HAP-1 (cell line): ENCODE data around the gene SLCO1A2.

Experiments used
- DNase-seq, 2 experiments: peaks; one replicate each; pipeline ENCODE4 v3.0.0-alpha.2; 2016 to 2020; ENCODE audit warnings: low spot score in 2 of 2
- H3K27me3 ChIP-seq: fragments of 250-450 bp; sonication (Bioruptor Pico); 2 replicates; pipeline ENCODE4 v1.5.1; 2020; ENCODE audit warnings: low read depth, mild to moderate bottlenecking, moderate library complexity
- H3K36me3 ChIP-seq: fragments of 250-450 bp; sonication (Bioruptor Pico); replicated peaks from 2 replicates; pipeline ENCODE4 v1.5.1; 2020; ENCODE audit warnings: mild to moderate bottlenecking
- H3K4me1 ChIP-seq: fragments of 250-450 bp; sonication (Bioruptor Pico); 2 replicates; pipeline ENCODE4 v1.5.1; 2020; ENCODE audit warnings: mild to moderate bottlenecking
- H3K4me3 ChIP-seq: fragments of 250-450 bp; sonication (Bioruptor Pico); 2 replicates; pipeline ENCODE4 v1.5.1; 2020; ENCODE audit warnings: mild to moderate bottlenecking, moderate library complexity
- H3K9me3 ChIP-seq: fragments of 250-450 bp; sonication (Bioruptor Pico); 2 replicates; pipeline ENCODE4 v1.5.1; 2020; ENCODE audit warnings: mild to moderate bottlenecking, moderate library complexity
- in situ Hi-C: fragments of 300-500 bp; cut with MboI; formaldehyde crosslinking; loops from 3 replicates; pipeline ENCODE4 v1.14.3; 2020; ENCODE audit warnings: low sequenced_read_pairs, inconsistent platforms, mixed read lengths

SLCO1A2 gene

DNA sequence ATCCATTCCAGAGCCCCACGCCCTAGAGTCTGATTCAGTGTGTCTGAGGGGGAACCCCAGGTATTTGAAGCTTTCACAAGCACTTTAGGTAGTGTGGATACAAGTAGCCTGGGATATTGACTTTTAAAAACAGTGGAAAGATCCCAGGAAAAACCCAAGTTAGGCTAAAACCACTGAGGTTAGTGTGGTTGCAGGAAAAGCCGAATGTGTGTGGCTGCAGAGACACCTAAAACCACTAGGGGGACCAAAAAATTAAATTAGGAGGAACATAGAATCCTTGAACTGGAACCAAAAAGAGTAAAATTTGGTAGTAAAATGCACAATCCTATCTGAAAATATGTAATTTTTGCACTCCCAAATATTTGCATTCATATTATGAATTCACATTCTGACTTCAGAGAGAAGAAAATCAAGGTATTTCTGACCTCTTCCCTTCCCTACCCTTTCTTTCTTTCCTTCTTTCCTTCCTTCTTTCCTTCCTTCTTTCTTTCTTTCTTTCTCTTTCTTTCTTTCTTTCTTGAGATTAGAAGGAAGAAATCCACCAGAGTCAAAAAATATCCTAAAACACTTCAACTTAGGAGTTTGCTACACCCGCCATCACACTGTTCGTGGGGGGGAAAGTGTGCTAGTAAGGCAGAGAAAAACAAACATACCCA is 37.8 kb downstream of the SLCO1A2 start:
- peak in 1 of 2 experiments; percentile 12 for DNase-seq

DNA sequence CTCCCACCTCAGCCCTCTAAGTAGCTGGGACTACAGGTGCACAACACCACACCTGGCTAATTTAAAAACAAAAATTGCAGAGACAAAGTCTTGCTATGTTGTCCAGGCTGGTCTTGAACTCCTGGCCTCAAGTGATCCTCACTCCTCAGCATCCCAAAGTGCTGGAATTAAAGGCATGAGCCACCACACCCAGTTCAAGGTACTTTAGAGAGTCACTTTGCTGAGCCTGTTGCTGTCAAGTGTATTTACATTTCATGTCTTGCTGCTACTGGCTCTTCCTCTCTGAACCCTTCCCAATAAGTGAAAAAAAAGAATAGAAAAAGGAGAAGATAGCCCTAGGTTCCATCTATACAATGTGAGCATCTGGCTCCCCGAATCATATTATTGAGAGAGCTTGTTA is 38.4 kb downstream of the SLCO1A2 start:
- Histone ChIP-seq H3K9me3 (no peaks in the 10 kb centered on the region), H3K4me1 (no peaks in the 10 kb centered on the region), H3K27me3 (peaks cover 3% of the 10 kb centered on the region), H3K4me3 (no peak overlapping the region), H3K36me3 (no peaks in the 10 kb centered on the region)
- in situ Hi-C loops: no loop called here
- no peak for DNase-seq

More for the DNA sequence above, 37.8 kb downstream of the SLCO1A2 start:
- Histone ChIP-seq H3K36me3 (no peaks in the 10 kb centered on the region), H3K27me3 (peaks cover 3% of the 10 kb centered on the region; the same call in 1 of the 2 replicates), H3K4me1 (no peaks in the 10 kb centered on the region), H3K4me3 (no peak overlapping the region), H3K9me3 (no peaks in the 10 kb centered on the region)
- in situ Hi-C loops: no loop called here

DNA sequence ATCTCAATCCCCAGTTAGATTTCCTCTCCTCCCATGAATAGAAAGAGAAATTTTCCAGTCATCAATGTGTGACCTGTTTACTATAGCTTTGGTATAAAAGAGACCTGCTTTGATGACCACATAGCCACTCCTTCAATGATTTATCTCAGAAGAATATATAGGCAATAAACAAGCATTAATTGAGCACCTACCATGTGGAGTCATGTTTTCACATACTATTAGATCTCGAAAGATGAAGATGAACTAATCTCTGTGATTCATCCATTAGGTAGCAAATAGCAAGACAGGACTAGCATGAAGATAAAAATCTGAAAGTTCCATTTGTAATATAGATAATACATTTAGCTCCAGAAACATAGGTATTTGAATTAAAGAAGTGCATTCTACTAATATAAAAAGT is 40.5 kb downstream of the SLCO1A2 start:
- in situ Hi-C loops: no loop called here
- no peaks in the 10 kb centered on the region for H3K4me1 ChIP-seq
- no peaks in the 10 kb centered on the region for H3K36me3 ChIP-seq
- H3K4me3 ChIP-seq: no peak overlapping the region
- H3K9me3 ChIP-seq: no peaks in the 10 kb centered on the region
- peaks cover 3% of the 10 kb centered on the region for H3K27me3 ChIP-seq
- no peak for DNase-seq

DNA sequence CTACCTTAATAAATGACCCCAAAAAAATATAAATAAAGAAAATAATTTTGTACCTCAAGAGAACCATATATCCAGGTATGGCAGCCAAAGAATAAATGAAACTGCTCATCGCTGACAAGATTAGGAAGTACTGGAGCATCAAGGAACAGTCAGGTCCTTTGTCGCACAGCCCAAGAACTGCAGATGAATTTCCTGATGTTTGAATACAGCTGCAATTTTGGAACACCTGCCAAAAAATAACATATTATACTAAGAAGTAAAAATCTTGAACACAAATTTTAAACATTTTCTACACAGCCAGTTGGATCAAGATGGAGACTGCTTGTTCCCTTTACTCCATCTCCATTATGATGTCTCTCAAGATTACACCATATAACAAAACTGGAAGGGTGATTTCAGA is 42.6 kb downstream of the SLCO1A2 start:
- Histone ChIP-seq H3K27me3 (peaks cover 3% of the 10 kb centered on the region), H3K9me3 (no peaks in the 10 kb centered on the region), H3K4me1 (no peaks in the 10 kb centered on the region), H3K36me3 (no peaks in the 10 kb centered on the region), H3K4me3 (no peak overlapping the region)
- in situ Hi-C loops: no loop called here
- no peak for DNase-seq

DNA sequence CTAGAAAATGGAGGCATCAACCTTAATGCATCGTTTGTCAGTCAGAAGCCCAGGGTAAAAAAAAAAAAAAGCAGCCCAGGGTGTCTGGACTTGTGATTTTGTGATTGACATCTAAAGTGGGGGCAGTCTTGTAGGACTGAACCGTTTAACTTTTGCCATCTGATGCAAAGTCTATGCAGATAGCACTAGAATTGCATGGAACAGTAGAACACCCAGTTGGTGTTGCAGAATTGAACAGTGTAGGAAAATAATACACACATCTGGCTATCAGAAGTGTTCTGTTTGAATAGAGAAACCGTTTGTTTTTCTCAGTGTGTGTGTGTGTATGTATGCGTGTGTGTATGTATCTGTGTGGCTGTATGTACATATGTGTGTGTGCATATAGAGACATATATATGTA is 45.0 kb downstream of the SLCO1A2 start:
- H3K4me1 ChIP-seq: no peaks in the 10 kb centered on the region
- in situ Hi-C loops: no loop called here
- peaks cover 3% of the 10 kb centered on the region for H3K27me3 ChIP-seq
- H3K36me3 ChIP-seq: no peaks in the 10 kb centered on the region
- DNase-seq: no peak
- no peaks in the 10 kb centered on the region for H3K9me3 ChIP-seq
- H3K4me3 ChIP-seq: no peak overlapping the region

DNA sequence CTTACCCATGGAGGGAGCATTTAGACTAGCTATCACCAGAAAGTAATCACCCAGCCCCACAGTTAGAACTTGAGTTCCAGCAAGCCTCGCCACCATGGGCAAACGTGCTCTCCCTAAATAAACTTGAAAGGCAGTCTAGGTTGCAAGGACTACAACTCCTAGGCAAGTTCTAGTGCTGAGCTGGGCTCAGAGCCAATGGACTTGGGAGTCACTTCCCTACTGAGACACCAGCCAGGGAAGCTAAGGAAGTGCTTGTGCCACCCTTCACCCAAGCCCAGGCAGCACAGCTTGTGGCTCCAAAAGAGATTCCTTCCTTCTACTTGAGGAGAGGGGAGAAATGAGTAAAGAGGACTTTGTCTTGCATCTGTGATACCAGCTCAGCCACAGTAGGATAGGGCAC is 57.9 kb downstream of the SLCO1A2 start:
- H3K36me3 ChIP-seq: no peaks in the 10 kb centered on the region
- no peak overlapping the region for H3K4me3 ChIP-seq
- in situ Hi-C loops: no loop called here
- H3K9me3 ChIP-seq: no peaks in the 10 kb centered on the region
- H3K27me3 ChIP-seq: no peaks in the 10 kb centered on the region
- DNase-seq: no peak
- no peaks in the 10 kb centered on the region for H3K4me1 ChIP-seq

DNA sequence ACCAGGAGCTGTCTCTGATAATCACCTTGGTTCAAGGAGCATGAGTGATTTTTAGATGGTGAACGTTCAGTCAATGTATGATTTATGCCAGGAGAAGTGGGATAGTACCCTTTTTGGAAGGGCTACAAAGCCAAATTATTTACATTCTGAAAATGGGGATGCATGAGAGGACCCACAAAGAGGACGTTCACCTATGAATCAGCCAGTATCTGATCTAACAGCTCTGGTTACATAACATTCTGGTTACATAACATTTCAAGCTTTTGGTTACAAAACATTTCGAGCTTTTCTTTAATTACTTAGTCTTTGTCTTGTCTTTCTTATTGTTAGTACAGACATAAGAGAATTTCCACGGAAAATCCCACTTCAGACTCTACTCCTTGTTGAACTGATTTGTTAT is 68.8 kb downstream of the SLCO1A2 start:
- Histone ChIP-seq H3K9me3 (no peaks in the 10 kb centered on the region), H3K4me1 (no peaks in the 10 kb centered on the region), H3K27me3 (no peaks in the 10 kb centered on the region), H3K4me3 (no peak overlapping the region), H3K36me3 (no peaks in the 10 kb centered on the region)
- in situ Hi-C loops: no loop called here
- DNase-seq: no peak

DNA sequence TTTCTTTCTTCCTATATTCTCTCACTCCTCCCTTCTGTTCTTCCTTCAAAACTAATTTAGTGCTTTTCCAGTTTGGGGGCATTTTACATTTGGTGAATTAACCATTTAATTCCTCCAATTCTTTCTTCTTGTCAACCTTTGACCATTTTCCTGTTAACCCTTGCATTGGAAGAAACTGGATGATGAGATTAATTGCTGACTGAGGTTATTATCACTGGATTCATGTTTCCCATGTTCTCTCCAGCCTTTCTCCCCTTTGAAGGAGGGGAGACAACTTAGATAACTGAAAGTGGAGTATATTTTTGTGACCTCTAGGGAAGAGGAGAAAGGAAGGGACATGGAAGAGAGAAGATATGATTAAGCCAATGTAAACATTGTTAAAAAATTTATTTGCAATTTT is 70.5 kb downstream of the SLCO1A2 start:
- no peaks in the 10 kb centered on the region for H3K4me1 ChIP-seq
- no peaks in the 10 kb centered on the region for H3K36me3 ChIP-seq
- in situ Hi-C loops: no loop called here
- no peak overlapping the region for H3K4me3 ChIP-seq
- H3K27me3 ChIP-seq: no peaks in the 10 kb centered on the region
- H3K9me3 ChIP-seq: no peaks in the 10 kb centered on the region
- no peak for DNase-seq

DNA sequence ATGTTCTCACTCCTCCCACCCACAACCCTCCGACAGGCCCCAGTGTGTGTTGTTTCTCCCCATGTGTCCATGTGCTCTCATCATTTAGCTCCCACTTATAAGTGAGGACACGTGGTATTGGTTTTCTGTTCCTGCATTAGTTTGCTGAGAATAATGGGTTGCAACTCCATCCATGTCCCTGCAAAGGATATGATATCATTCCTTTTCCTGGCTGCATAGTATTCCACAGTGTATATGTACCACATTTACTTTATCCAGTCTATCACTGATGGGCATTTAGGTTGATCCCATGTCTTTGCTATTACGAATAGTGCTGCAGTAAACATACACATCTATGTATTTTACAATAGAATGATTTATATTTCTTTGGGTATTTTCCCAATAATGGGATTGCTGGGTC is 77.5 kb downstream of the SLCO1A2 start:
- in situ Hi-C loops: no loop called here
- Histone ChIP-seq H3K36me3 (no peaks in the 10 kb centered on the region), H3K27me3 (no peaks in the 10 kb centered on the region), H3K9me3 (no peaks in the 10 kb centered on the region), H3K4me3 (no peak overlapping the region), H3K4me1 (no peaks in the 10 kb centered on the region; the same call in 1 of the 2 replicates)
- DNase-seq: no peak

DNA sequence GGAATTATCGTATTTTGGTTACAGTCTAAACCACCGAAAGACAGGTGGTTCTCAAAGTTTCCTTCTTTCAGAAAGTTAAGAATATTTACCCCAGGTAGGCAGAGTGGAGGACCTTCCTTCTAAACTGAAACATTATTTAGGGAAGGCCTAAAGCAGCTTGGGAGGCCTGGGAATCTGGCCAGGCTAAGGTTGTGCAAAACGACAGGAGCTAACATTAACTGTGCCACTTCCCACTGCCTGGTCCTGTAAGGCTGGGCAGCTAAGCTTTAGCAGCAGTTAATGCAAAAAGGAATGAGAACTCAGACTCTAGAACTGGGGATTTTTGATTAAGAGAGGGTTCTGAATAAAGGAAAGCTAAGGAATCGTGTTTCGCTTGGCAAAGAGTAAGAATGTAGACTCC is 82.6 kb downstream of the SLCO1A2 start:
- no peak for DNase-seq
- H3K27me3 ChIP-seq: no peaks in the 10 kb centered on the region
- no peak overlapping the region for H3K4me3 ChIP-seq
- no peaks in the 10 kb centered on the region for H3K36me3 ChIP-seq
- in situ Hi-C loops: no loop called here
- H3K4me1 ChIP-seq: no peaks in the 10 kb centered on the region
- no peaks in the 10 kb centered on the region for H3K9me3 ChIP-seq

DNA sequence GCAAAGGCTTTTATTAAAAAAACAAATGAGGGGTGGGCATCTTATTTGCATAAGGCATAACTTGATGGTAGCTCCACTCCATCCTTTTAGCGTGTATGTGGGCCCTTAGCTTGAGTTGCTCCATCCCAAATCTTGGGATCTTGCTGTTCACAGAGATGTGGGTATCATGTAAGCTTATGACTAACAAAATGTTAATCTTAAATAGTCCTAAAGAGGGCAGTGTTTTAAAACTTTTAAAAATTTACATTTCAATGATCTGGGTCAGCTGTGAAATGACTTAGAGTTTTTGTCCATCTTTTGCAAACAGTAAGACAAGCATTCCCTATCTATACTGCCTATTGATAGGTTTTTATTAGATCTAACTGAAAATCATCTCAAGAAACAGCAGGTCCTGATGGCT is 86.0 kb downstream of the SLCO1A2 start:
- no peak overlapping the region for H3K4me3 ChIP-seq
- no peaks in the 10 kb centered on the region for H3K27me3 ChIP-seq
- no peaks in the 10 kb centered on the region for H3K9me3 ChIP-seq
- DNase-seq: peak in 1 of 2 experiments; percentile 32
- no peaks in the 10 kb centered on the region for H3K4me1 ChIP-seq
- in situ Hi-C loops: no loop called here
- H3K36me3 ChIP-seq: no peaks in the 10 kb centered on the region

DNA sequence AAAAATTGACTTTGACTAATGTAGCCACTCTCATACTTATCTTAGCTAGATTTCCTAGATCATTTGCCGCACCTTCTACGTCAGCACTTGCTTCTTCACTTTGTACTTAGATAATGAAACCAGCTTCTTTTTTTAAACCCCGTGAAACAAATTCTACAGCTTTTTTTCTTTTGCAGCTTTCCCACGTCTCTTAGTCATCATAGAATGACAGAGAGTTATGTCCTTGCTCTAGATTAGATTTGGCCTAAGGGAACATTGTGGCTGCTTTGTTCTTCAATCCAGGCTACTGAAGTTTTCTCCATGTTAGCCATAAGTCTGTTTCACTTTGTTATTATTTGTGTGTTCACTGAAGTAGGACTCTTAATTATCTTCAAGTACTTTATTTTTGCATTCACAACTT is 94.9 kb downstream of the SLCO1A2 start:
- in situ Hi-C loops: no loop called here

DNA sequence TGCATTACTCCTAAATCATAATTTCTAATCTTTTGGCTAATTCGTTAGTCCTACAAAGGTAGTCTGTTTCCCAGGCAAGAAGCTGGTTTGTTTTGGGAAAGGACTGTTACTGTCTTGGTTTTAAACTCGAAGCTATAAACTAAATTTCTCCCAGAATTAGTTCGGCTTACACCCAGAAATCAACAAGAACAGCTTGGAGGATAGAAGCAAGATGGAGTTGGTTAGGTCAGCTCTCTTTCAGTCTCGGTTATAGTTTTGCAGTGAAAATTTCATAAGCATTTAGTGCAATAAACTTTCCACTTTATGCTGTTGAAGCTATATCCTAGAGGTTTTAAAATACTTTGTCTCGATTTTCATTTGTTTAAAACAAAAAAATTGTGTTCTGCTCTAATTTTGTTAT is 100.3 kb downstream of the SLCO1A2 start:
- in situ Hi-C loops: no loop called here
- H3K4me3 ChIP-seq: no peak overlapping the region
- H3K27me3 ChIP-seq: no peaks in the 10 kb centered on the region
- H3K4me1 ChIP-seq: no peaks in the 10 kb centered on the region
- H3K9me3 ChIP-seq: no peaks in the 10 kb centered on the region
- no peaks in the 10 kb centered on the region for H3K36me3 ChIP-seq
- no peak for DNase-seq

More for the DNA sequence above, 94.9 kb downstream of the SLCO1A2 start:
- Histone ChIP-seq H3K9me3 (no peaks in the 10 kb centered on the region), H3K27me3 (no peaks in the 10 kb centered on the region), H3K4me1 (no peaks in the 10 kb centered on the region), H3K4me3 (no peak overlapping the region), H3K36me3 (no peaks in the 10 kb centered on the region)
- no peak for DNase-seq

DNA sequence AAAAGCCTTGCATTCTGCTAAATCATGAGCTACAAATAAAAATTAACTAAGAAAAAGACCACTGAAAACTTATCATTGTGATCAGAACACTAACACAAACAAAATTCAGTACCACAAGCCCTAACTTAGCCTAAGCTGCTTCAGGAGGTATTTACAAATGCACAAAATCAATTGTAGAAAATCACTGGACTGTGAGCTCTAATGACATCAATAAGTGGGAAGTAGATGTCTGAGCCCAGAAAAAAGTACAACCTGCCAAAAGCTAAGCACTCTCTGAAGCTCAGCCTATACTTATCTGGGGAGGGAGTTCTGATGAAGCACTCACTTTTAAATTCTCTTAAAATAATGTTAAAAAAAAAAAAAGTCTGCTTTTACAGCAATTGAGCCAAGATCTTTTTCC is 110.8 kb downstream of the SLCO1A2 start:
- H3K27me3 ChIP-seq: no peaks in the 10 kb centered on the region
- no peaks in the 10 kb centered on the region for H3K9me3 ChIP-seq
- DNase-seq: no peak
- in situ Hi-C loops: no loop called here
- H3K36me3 ChIP-seq: no peaks in the 10 kb centered on the region
- no peaks in the 10 kb centered on the region for H3K4me1 ChIP-seq
- no peak overlapping the region for H3K4me3 ChIP-seq

DNA sequence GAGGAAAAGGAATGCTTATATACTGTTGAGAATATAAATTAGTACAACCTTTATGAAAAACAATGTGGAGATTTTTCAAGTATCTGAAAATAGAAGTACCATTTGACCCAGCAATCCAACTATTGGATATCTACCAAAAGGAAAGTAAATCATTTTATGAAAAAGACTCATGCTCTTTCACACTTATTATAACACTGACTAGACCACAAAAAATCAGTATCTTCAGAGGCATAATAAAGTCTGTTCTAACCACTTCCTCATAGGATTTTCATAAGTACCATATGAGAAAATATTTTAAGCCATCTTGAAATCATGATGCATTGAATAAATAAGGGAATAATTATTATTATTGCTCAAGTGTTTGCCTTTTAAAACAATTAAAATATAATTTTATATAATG is 112.9 kb downstream of the SLCO1A2 start:
- Histone ChIP-seq H3K36me3 (no peaks in the 10 kb centered on the region), H3K4me1 (no peaks in the 10 kb centered on the region), H3K4me3 (no peak overlapping the region), H3K9me3 (no peaks in the 10 kb centered on the region), H3K27me3 (no peaks in the 10 kb centered on the region)
- in situ Hi-C loops: no loop called here
- DNase-seq: no peak
